Stimulated activated CD8-positive, alpha-beta memory T cell treated with anti-CD3 and anti-CD28 coated beads, Interleukin-4, amount 100 ng/mL, for 24 hours (primary cell): ENCODE data around the gene FAM72B.
"Not testable (repeated sequence)": the region's sequence is repeated elsewhere in the genome, so short reads cannot be mapped to it uniquely, and the experiment has no call there.

ENCODE experiments used
- DNase-seq: peaks from one replicate; pipeline ENCODE4 v3.0.0-alpha.2; 2020; ENCODE audit warnings: low read depth

FAM72B gene

GRCh38 chr1:121152788-121153187 is 31.4 kb downstream of the FAM72B start:
- not testable (repeated sequence) for DNase-seq

DNA sequence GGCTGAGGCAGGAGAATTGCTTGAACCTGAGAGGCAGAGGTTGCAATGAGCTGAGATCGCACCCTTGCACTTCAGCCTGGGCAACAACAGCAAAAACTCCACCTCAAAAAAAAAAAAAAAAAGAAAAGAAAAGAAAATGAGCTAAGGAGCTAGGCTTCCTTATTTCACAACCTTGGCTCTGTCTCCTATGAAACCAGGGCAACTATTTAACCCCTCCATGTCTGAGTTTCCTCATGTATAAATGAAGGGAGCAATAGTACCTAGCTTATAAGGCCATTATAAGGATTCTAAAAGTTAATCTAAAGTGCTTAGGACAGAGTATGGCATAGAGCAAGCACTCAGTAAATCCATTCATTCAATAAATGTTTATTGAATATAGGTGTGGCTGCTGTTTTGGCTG is 32.8 kb downstream of the FAM72B start:
- DNase-seq = not testable (repeated sequence)

- DNase-seq = not testable (repeated sequence)
Observed at GRCh38 chr1:121148489-121149190, 35.5 kb downstream of the FAM72B start.

DNA sequence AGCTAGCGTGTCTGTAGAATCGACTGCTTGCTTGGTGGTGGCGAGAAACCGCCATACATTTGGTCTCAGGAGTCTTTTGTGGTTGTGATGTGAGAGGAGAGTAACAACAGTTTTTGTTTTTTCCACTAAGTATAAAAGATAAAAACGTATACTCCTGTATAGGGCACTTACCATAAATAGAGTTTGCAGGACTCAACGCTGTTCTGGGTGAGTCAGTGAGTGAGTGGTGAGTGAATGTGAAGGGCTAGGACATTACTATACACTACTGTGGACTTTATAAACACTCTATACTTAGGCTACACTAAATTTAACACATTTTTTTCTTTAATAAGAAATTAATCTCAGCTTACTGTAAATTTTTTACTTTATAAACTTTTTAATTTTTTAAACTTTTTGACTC is 43.7 kb downstream of the FAM72B start:
- not testable (repeated sequence) for DNase-seq

GRCh38 chr1:121131494-121131893 is 52.6 kb downstream of the FAM72B start:
- DNase-seq = not testable (repeated sequence)

GRCh38 chr1:121118480-121118824 is 65.7 kb downstream of the FAM72B start:
- not testable (repeated sequence) for DNase-seq
